K562 (cell line): ENCODE data around the gene SLC22A23. TPM values are rescaled to one million over a fixed set of nuclear protein-coding genes. Genes with fewer than 3 reads are reported as not detected.

Experiments used
- ATAC-seq: fragments of 200-7000 bp; cut with Tn5 transposase; 3 replicates; pipeline ENCODE4 v1.9.1; 2020; ENCODE audit warnings: moderate library complexity
- BruUV-seq: library from RNA; stranded (reverse); fragments of 400-500 nt; replicated peaks from 2 replicates; lab custom pipeline; 2021; lab: Mats Ljungman, UMichigan
- CTCF ChIA-PET: fragments of 300-600 bp; formaldehyde crosslinking; extraction: SDS; loops from one replicate; lab custom pipeline; 2021; ENCODE audit warnings: low intra/inter-chr PET ratio; lab: Yijun Ruan, JAX
- POLR2A ChIA-PET: fragments of 300-600, 350-650 bp; sonication (Branson Sonifier 250); formaldehyde crosslinking; extraction: SDS; loops from one replicate; lab custom pipeline; 2021; ENCODE audit warnings: antibody characterized with exemption, inconsistent platforms; lab: Yijun Ruan, JAX
- DNase-seq, 4 experiments: peaks; one replicate each; pipeline versions ENCODE4 v3.0.0 to v3.0.0-alpha.2; 2011 to 2018; ENCODE audit warnings: low spot score in 3 of 4, mixed read lengths in 3 of 4; ENCODE audit errors: extremely low read depth in 1 of 4
- FAIRE-seq: peaks from 2 replicates; lab custom pipeline; 2011; peaks lifted over from hg19 to GRCh38; lab: Jason Lieb, UNC
- H2AFZ ChIP-seq: 2 replicates; pipeline ENCODE4 v1.6.0; 2011; ENCODE audit warnings: low read depth, low read length, control low read depth, inconsistent platforms
- H3K27ac ChIP-seq: fragments of 200-600 bp; 3 replicates; pipeline ENCODE4 v1.8.0; 2011; ENCODE audit warnings: low read depth, mild to moderate bottlenecking, control low read depth, inconsistent platforms, low read length, moderate library complexity, mixed read lengths; ENCODE audit errors: extremely low read depth
- H3K27me3 ChIP-seq, 2 experiments: fragments of 300-600 bp in 1 of 2; 2 replicates in 1 of 2; 3 replicates in 1 of 2; pipeline versions ENCODE4 v1.6.0 to v1.8.0; 2011; ENCODE audit warnings: inconsistent platforms in 2 of 2, low read length in 2 of 2, mild to moderate bottlenecking in 1 of 2, mixed read lengths in 1 of 2, moderate library complexity in 1 of 2; ENCODE audit not compliant: control insufficient read depth in 2 of 2, insufficient read depth in 2 of 2
- H3K36me3 ChIP-seq: fragments of 300-600 bp; 3 replicates; pipeline ENCODE4 v1.8.0; 2011; ENCODE audit warnings: mild to moderate bottlenecking, low read length, inconsistent platforms; ENCODE audit not compliant: control insufficient read depth, insufficient read depth
- H3K4me1 ChIP-seq, 2 experiments: fragments of 200-600 bp in 1 of 2; replicated peaks in 1 of 2; 2 replicates in 1 of 2; 3 replicates in 1 of 2; pipeline versions ENCODE4 v1.5.1 to v1.8.0; 2011; ENCODE audit warnings: inconsistent platforms in 2 of 2, low read length in 2 of 2, mild to moderate bottlenecking in 1 of 2, mixed read lengths in 1 of 2, moderate library complexity in 1 of 2; ENCODE audit not compliant: control insufficient read depth in 2 of 2, insufficient read depth in 2 of 2
- H3K4me2 ChIP-seq: 2 replicates; pipeline ENCODE4 v1.6.1; 2011; ENCODE audit warnings: low read length, control low read depth, inconsistent platforms, mixed read lengths; ENCODE audit not compliant: insufficient read depth
- H3K4me3 ChIP-seq: fragments of 200-600 bp; sonication (generic), shearing (Covaris generic); 2 replicates; pipeline ENCODE4 v1.5.1; 2016; ENCODE audit warnings: control low read depth, inconsistent platforms
- H3K79me2 ChIP-seq: fragments of 200-600 bp; 3 replicates; pipeline ENCODE4 v1.8.0; 2011; ENCODE audit warnings: low read length, inconsistent platforms; ENCODE audit not compliant: control insufficient read depth, insufficient read depth
- H3K9ac ChIP-seq, 2 experiments: 2 replicates each; pipeline versions ENCODE4 v1.6.0 to v1.6.1; 2011; ENCODE audit warnings: low read depth in 2 of 2, low read length in 2 of 2, control low read depth in 1 of 2, inconsistent platforms in 1 of 2, mild to moderate bottlenecking in 1 of 2, mixed read lengths in 1 of 2; ENCODE audit not compliant: insufficient read depth in 1 of 2
- H3K9me1 ChIP-seq: one replicate; pipeline ENCODE4 v1.6.0; 2011; ENCODE audit warnings: inconsistent platforms, mild to moderate bottlenecking, low read length, moderate library complexity; ENCODE audit not compliant: control insufficient read depth, insufficient read depth
- H3K9me3 ChIP-seq: replicated peaks from 2 replicates; pipeline ENCODE4 v1.5.1; 2011; ENCODE audit warnings: low read depth, low read length, inconsistent platforms; ENCODE audit not compliant: control insufficient read depth, insufficient read depth
- H4K20me1 ChIP-seq: replicated peaks from 2 replicates; pipeline ENCODE4 v1.6.1; 2011; ENCODE audit warnings: low read length, inconsistent platforms, mixed read lengths; ENCODE audit not compliant: control insufficient read depth, insufficient read depth
- FOSL1 ChIP-seq: fragments of 200-800 bp; sonication (Bioruptor generic); conservative IDR thresholded peaks from 2 replicates; pipeline ENCODE4 v1.6.1; 2016; ENCODE audit warnings: missing genetic modification characterization, missing compliant biosample characterization
- TRIM24 ChIP-seq, 2 experiments: fragments of 450-650 bp; IDR thresholded peaks; 2 replicates each; pipeline ENCODE4 v1.6.1; 2016
- ZNF316 ChIP-seq: fragments of 450-650 bp; IDR thresholded peaks from 2 replicates; pipeline ENCODE4 v1.6.1; 2016
- ZNF354B ChIP-seq: fragments of 250-450 bp; sonication (Bioruptor Pico); IDR thresholded peaks from 2 replicates; pipeline ENCODE4 v1.4.0; 2020
- WGBS: fragments of 100-300 bp; shearing (Covaris generic); methylation state at CpG from one replicate; pipeline ENCODE4 v1.1.6; 2016; ENCODE audit warnings: low coverage, mixed read lengths; ENCODE audit not compliant: insufficient coverage; ENCODE audit errors: missing lambda C conversion rate; 5-methylcytosine and 5-hydroxymethylcytosine counted together
- in situ Hi-C: fragments of 300-500 bp; cut with MboI; formaldehyde crosslinking; loops from 4 replicates; pipeline ENCODE4 v1.15.0; 2018; ENCODE audit warnings: inconsistent platforms, mixed read lengths
- intact Hi-C: fragments of 100-400 bp; cut with micrococcal nuclease; formaldehyde crosslinking; loops from 2 replicates; pipeline ENCODE4 v1.14.2; 2022
- polyA plus RNA-seq, 8 experiments: library from polyadenylated mRNA; depleted of rRNA in 4 of 8; stranded (reverse) in 5 of 8; unstranded in 3 of 8; fragments of >200 nt; fragmentation: Nextera tagmentation in 2 of 8; fragmentation: Illumina TruSeq in 1 of 8; extraction: Ambion mirVana in 2 of 8; extraction: Trizol in 1 of 8; gene quantifications; 2 replicates each; pipeline versions ENCODE4 v1.2.1 to v1.2.3, GENCODE V29; 2011 to 2014; ENCODE audit warnings: inconsistent platforms in 1 of 8, missing spikeins in 1 of 8
- total RNA-seq, 7 experiments: library from RNA; depleted of rRNA in 6 of 7; stranded (reverse); fragments of >200 nt in 6 of 7; fragmentation: Illumina TruSeq in 2 of 7; extraction: Trizol in 2 of 7; gene quantifications; 2 replicates each; pipeline versions ENCODE4 v1.2.1 to v1.2.3, GENCODE V29; 2011 to 2021; ENCODE audit warnings: low replicate concordance in 1 of 7
- TF ChIP-seq, protein P1 (sequence below): sonication (generic); formaldehyde crosslinking; IDR thresholded peaks from 2 replicates; pipeline ENCODE4 v1.8.0; 2023; ENCODE audit warnings: mild to moderate bottlenecking, missing genetic modification reagents

Gene SLC22A23
- total and polyA plus RNA-seq, 9 of the 15 experiments (the other 6 are each of a cell fraction or from before 2014, with no cell fraction given) = 0.30 to 8.7 (median 2.5) TPM

DNA sequence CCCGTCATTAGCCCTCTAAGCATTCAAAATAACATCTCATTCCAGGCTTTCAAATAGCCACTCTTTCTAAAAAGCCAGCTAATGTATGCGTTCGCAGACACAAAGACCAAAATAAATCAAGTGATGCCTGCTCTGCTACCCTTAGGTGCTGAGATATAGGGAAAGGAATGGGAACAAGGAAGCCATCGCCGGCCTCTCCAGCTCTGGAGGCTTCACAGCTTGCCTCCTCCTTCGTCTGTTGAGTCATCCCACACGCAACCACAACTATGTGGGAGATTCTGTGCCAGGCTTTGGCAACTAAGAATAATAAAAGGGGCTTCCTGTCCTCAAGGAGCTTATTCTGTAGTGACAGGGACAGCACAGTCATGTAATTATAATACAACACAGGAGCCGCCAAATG, 27.3 kb upstream of the SLC22A23 start:
- H3K9me3 ChIP-seq = peaks cover 6% of the 10 kb centered on the region; the same call in 1 of the 2 replicates
- no peak for ATAC-seq
- CTCF ChIA-PET = interaction anchor here (0.6 kb wide), 1 partner anchor 762 kb away, joined by 7 read pairs; no protein-coding TSS in a partner anchor
- DNase-seq = no peak
- BruUV-seq = no TSS peak
- no peaks in the 10 kb centered on the region for H4K20me1 ChIP-seq
- no peak overlapping the region for H3K27ac ChIP-seq
- no peak overlapping the region for H2AFZ ChIP-seq
- H3K27me3 ChIP-seq = peaks cover 66 to 73% of the 10 kb centered on the region in 2 experiments
- no peaks in the 10 kb centered on the region for H3K36me3 ChIP-seq
- in situ Hi-C loops (no loop called here), intact Hi-C loops (no loop called here)
- H3K4me2 ChIP-seq = no peak overlapping the region
- no peaks in the 10 kb centered on the region for H3K4me1 ChIP-seq
- POLR2A ChIA-PET = interaction anchor here (1.1 kb wide), 2 partner anchors 11 to 18 kb away, joined by 3 to 6 read pairs; no protein-coding TSS in a partner anchor
- H3K9ac ChIP-seq = no peak overlapping the region
- H3K79me2 ChIP-seq = no peaks in the 10 kb centered on the region
- TF ChIP-seq FOSL1 (tag) (0 out of 2 replicates have a peak, but pooled peaks have one; percentile 17), ZNF354B (CRISPR knock-in tag) (no peak), ZNF316 (peak; percentile 21; the same call in 1 of the 2 replicates), TRIM24 (IDR thresholded peaks at IDR 0.05) (peak in 1 of 2 experiments; percentile 49; a peak in 1 of 4 replicates)
- TF ChIP-seq, protein P1, sequence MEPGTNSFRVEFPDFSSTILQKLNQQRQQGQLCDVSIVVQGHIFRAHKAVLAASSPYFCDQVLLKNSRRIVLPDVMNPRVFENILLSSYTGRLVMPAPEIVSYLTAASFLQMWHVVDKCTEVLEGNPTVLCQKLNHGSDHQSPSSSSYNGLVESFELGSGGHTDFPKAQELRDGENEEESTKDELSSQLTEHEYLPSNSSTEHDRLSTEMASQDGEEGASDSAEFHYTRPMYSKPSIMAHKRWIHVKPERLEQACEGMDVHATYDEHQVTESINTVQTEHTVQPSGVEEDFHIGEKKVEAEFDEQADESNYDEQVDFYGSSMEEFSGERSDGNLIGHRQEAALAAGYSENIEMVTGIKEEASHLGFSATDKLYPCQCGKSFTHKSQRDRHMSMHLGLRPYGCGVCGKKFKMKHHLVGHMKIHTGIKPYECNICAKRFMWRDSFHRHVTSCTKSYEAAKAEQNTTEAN (CRISPR knock-in tag) = no peak
- no peak overlapping the region for H3K4me3 ChIP-seq
- no peak for FAIRE-seq
- under 1% methylated on average over 8 of the region's 8 CpGs for WGBS
- no peaks in the 10 kb centered on the region for H3K9me1 ChIP-seq
